ENCODE results near the gene RABGAP1L. TPM values are rescaled to one million over a fixed set of nuclear protein-coding genes. Genes with fewer than 3 reads are reported as not detected.

The RABGAP1L gene
- total RNA-seq, 1 donor from 2014 or later = 28.0 TPM

GRCh38 chr1:174954671-174955669 lies 795.6 kb downstream of the RABGAP1L start:
- DNase-seq (ENCODE audit: low read depth, low spot score) = no peak

DNA sequence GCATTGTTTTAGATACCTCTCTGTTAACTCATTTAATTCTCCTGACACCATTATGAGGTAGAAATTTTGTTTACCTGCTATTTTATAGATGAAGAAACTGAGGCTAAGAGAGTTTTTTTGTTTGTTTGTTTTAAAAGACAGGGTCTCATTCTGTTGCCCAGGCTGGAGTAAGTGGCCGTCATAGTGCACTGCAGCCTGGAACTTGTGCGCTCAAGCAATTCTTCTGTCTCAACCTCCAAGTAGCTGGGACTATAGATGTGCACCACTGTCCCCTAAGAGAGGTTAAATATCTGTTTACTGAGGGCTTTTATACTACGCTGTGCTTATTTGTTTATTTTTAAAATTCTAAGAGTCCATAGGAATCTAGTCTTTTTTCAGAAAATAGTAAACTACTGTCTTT lies 796.8 kb downstream of the RABGAP1L start:
- DNase-seq (ENCODE audit: low read depth, low spot score) = no peak

GRCh38 chr1:174956976-174957375 lies 797.7 kb downstream of the RABGAP1L start:
- no peak for DNase-seq (ENCODE audit: low read depth, low spot score)

DNA sequence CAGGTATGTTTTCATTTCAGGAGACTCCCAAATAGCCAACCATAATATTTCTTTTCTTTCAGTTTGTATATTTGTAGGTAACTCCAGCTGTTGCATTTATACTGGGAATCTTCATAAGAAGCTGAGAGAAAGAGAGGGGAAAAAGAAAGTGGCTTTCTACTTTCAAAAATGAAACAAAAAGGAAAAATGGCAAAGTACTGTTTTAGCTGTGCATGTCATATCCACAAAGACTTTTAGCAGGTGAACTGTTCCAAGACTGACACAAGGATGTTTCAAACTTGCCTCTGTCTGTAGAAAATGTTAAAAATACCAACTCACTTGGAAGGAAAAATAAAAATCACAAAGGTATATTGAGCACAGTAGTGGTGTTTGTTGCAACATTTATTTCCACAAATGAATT lies 798.5 kb downstream of the RABGAP1L start:
- no peak for DNase-seq (ENCODE audit: low read depth, low spot score)

DNA sequence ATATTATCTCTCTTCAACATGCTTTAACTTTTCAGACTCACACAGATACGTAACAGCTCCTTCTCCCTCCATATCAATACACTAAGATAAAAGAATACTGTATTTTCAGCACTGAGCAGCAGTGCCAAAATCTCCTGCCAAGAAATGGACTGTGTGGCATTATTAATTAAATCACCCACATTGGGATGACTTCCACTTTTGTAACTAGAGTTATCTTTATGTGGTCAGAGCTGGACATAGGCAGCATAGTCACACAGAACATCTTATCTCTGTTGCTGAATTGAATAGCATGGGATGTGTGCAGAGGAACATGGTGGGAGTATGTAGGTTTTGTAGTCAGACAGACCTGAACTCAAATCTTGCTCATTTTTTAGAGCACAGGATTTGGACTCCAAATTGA lies 799.1 kb downstream of the RABGAP1L start:
- DNase-seq (ENCODE audit: low read depth, low spot score) = no peak

GRCh38 chr1:174960362-174960761 lies 801.0 kb downstream of the RABGAP1L start:
- DNase-seq (ENCODE audit: low read depth, low spot score) = no peak

GRCh38 chr1:174963529-174964125 lies 804.3 kb downstream of the RABGAP1L start:
- no peak for DNase-seq (ENCODE audit: low read depth, low spot score)

- DNase-seq (ENCODE audit: low read depth, low spot score) = no peak
Observed at GRCh38 chr1:174964261-174964971, 805.1 kb downstream of the RABGAP1L start.

- no peak for DNase-seq (ENCODE audit: low read depth, low spot score)
Observed at GRCh38 chr1:174964972-174965361, 805.6 kb downstream of the RABGAP1L start.

DNA sequence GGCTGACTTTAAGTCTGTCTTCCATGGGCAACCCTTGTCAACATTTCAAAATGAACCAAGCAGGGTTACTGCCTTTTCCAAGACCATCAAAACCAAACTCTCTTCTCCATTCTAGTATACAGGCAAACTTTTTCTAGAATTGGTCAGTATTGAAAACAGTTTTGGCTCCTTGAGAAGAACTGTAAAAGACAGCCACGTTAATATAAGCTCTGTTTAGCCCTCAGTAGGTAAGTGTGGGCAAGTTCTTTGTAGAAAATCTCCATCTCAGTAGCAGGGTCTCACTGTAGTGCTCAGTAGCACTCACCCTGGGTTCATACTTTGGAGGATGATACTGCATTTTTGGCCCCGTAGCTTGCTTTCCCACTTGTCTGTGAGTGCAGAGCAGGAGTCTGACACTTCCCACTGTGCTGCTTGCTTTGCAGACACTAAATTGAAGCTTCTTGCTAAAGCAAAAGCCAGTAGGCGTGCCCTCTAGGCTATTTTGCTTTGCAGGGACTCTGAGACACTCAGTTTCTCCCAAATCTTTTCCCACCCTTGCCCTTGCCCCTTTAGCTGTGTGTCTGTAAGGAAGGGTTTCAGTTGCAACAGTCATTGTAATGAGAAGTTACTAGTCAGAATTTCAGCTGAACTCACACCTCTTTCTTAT lies 806.2 kb downstream of the RABGAP1L start:
- no peak for DNase-seq (ENCODE audit: low read depth, low spot score)

DNA sequence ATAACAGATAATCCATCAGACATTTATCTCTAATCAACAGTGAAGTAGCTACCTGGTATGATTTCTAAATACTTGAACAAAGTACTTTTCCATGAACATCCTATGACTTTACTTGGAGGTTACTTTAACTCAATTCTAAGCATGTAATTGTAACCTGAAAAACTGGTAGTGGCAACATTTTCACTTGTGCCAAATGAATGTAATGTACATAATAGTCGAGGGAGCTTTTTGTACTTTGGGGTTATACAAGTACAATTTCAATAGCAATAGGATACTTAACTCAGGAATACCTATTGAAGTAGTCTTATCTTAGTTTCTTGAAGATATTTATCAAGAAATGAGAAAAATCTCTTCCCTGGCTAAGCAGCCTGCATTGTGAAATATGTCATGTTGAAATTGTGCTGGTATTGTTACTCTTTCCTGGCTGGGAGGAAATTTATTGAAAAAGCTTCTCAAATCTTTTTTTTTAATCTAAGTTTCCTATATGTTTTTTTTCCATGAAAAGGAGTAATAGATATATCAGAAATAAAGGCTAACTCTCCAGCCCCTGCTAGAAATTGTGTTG lies 806.8 kb downstream of the RABGAP1L start:
- no peak for DNase-seq (ENCODE audit: low read depth, low spot score)

GRCh38 chr1:174967845-174968705 lies 808.8 kb downstream of the RABGAP1L start:
- no peak for DNase-seq (ENCODE audit: low read depth, low spot score)

GRCh38 chr1:174968750-174969244 lies 809.5 kb downstream of the RABGAP1L start:
- DNase-seq (ENCODE audit: low read depth, low spot score) = peak; percentile 17

DNA sequence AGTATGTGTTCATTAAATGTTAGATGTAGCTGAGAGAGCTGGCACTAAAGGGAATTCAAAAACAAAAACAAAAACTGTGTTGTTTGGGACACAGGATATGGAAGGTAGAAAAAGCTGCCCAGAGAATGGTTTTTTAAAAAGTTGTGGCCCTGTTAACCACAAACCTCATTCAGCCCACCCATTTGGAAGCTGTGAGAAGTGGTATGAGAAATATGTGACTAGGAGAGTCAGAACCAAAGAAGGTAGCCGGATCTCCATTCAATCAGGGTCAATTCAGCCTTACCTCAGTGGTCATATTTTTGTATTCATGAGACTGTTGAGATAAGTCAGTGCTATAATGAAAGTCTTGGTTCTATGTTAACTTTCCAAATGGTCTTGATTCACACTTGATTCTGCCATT lies 810.7 kb downstream of the RABGAP1L start:
- DNase-seq (ENCODE audit: low read depth, low spot score) = no peak

DNA sequence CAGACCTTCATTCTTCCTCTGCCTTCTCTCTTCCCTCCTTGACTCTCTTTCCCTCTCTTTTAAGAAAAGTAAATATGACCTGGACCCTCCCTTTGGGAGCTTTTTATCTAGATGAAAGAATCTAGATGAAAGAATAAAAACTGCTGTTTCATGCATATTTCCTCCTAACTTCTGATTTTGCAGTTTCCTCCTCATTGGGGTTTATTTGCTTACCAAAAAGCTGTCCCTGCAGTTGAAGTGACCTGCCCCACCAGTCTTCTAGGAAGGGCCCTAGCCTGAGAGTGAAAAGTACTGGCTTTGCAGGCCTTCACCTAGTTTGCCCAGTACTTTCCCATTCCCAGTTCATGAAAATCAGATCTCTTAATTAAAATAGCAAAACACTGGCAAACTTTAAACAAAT lies 812.1 kb downstream of the RABGAP1L start:
- no peak for DNase-seq (ENCODE audit: low read depth, low spot score)

DNA sequence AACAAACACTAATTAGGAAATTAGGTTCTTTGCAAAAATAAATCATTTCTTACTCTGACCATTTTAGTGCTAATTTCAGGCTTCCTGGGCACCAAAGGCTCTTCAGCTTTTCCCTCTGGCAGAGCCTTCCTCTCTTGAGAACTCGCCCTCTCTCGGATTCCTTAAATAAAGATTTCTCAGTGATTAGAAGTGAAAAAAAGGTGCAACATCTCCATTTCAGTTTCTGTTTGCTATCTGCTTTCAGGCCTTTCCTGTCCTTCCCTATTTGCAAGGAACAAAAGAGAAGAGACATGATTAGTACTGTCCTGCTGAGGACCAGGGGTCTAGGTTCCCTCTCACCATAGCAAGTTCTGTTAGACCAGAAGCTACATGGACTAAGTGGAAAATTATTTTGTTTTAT lies 812.6 kb downstream of the RABGAP1L start:
- no peak for DNase-seq (ENCODE audit: low read depth, low spot score)

DNA sequence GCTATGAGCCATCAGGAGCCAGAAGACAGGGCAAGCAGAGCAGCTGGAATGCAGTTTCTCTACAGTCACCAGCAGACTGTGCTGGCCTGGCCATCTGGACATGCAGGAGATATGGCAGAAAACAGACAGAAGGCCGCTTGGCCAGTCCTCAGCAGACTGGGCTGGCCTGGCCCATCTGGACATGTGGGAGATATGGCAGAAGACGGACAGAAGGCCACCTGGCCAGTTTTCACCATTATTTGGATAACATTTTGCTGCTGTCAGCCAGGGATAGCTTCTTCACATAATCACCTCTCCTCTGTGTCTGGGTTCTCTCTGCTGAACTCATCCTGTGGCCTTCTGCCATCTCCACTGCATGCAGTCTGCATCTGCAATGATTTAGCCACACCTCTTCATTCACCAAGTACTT lies 815.4 kb downstream of the RABGAP1L start:
- DNase-seq (ENCODE audit: low read depth, low spot score) = no peak

DNA sequence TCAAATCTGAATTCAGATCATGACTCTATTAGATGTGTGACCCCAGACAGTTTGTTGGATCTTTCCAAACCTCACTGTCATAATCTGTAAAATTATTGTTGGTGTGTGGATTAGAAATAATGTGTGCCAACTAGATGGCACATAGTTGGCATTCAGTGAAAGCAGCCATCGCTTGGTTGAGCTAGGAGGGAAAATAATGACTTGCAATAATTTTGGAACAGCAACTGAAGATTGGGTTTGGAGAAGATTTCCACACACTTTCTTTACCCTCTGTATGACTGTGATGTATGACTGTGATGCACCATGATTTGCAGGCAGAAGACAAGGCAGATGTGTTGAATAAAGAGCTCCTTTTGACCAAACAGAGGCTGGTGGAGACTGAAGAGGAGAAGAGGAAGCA lies 816.4 kb downstream of the RABGAP1L start:
- DNase-seq (ENCODE audit: low read depth, low spot score) = no peak

- no peak for DNase-seq (ENCODE audit: low read depth, low spot score)
Observed at GRCh38 chr1:174976436-174977108, 817.3 kb downstream of the RABGAP1L start.
